GM19467 (cell line): ENCODE results near the gene MDM4.
"Not testable (repeated sequence)": the region's sequence is repeated elsewhere in the genome, so short reads cannot be mapped to it uniquely, and the experiment has no call there.

ENCODE experiments used
- ATAC-seq: cut with Tn5 transposase; IDR thresholded peaks from one replicate; pipeline ENCODE4 v1.9.1; 2021; ENCODE audit warnings: mild to moderate bottlenecking, moderate library complexity; ENCODE audit not compliant: unreplicated experiment

The MDM4 gene

GRCh38 chr1:204560002-204560401, 43.8 kb downstream of the MDM4 start:
- not testable (repeated sequence) for ATAC-seq

GRCh38 chr1:204560590-204561150, 44.5 kb downstream of the MDM4 start:
- ATAC-seq = no peak

GRCh38 chr1:204562075-204562990, 46.1 kb downstream of the MDM4 start:
- ATAC-seq = no peak

GRCh38 chr1:204563307-204563706, 47.1 kb downstream of the MDM4 start:
- no peak for ATAC-seq

GRCh38 chr1:204563780-204564179, 47.6 kb downstream of the MDM4 start:
- no peak for ATAC-seq

GRCh38 chr1:204564835-204565234, 48.6 kb downstream of the MDM4 start:
- peak; percentile 74 for ATAC-seq

- no peak for ATAC-seq
Measured at GRCh38 chr1:204565617-204566582, 49.7 kb downstream of the MDM4 start.

GRCh38 chr1:204566583-204566955, 50.4 kb downstream of the MDM4 start:
- ATAC-seq = no peak

- no peak for ATAC-seq
Measured at GRCh38 chr1:204567071-204567470, 50.9 kb downstream of the MDM4 start.

GRCh38 chr1:204568576-204569315, 52.5 kb downstream of the MDM4 start:
- ATAC-seq = no peak

GRCh38 chr1:204569478-204569877, 53.3 kb downstream of the MDM4 start:
- ATAC-seq = no peak

- not testable (repeated sequence) for ATAC-seq
Measured at GRCh38 chr1:204570021-204570420, 53.8 kb downstream of the MDM4 start.

- no peak for ATAC-seq
Measured at GRCh38 chr1:204571128-204571527, 54.9 kb downstream of the MDM4 start.

- no peak for ATAC-seq
Measured at GRCh38 chr1:204571631-204572030, 55.4 kb downstream of the MDM4 start.

- ATAC-seq = no peak
Measured at GRCh38 chr1:204572923-204573922, 57.0 kb downstream of the MDM4 start.

- ATAC-seq = no peak
Measured at GRCh38 chr1:204574016-204574864, 58.0 kb downstream of the MDM4 start.

- ATAC-seq = no peak
Measured at GRCh38 chr1:204574865-204575163, 58.6 kb downstream of the MDM4 start.
